CD14-positive monocyte (primary cell): Measurements from ENCODE around the gene IL1B. TPM values are rescaled to one million over a fixed set of nuclear protein-coding genes. Genes with fewer than 3 reads are reported as not detected.

ENCODE experiments used
- DNase-seq, 3 donors: peaks; one replicate each; pipeline ENCODE4 v3.0.0-alpha.2; 2011 to 2022
- H2AFZ ChIP-seq: 2 replicates; pipeline ENCODE4 v1.6.0; 2012; ENCODE audit warnings: mild to moderate bottlenecking, low read depth, low read length, inconsistent platforms; ENCODE audit not compliant: insufficient read depth, poor library complexity, severe bottlenecking
- H3K27ac ChIP-seq, 2 donors: 1 replicate in 1 of 2; 2 replicates in 1 of 2; pipeline ENCODE4 v1.5.1; 2012 to 2013; ENCODE audit warnings: low read length in 2 of 2, control low read depth in 1 of 2, inconsistent platforms in 1 of 2, low read depth in 1 of 2, mild to moderate bottlenecking in 1 of 2
- H3K27me3 ChIP-seq, 2 donors: one replicate each; pipeline versions ENCODE4 v1.6.0 to v1.6.1; 2011 to 2013; ENCODE audit warnings: low read length in 2 of 2; ENCODE audit not compliant: control insufficient read depth in 2 of 2, insufficient read depth in 2 of 2
- H3K36me3 ChIP-seq, 2 donors: replicated peaks in 1 of 2; 1 replicate in 1 of 2; 2 replicates in 1 of 2; pipeline versions ENCODE4 v1.5.1 to v1.6.1; 2012 to 2013; ENCODE audit warnings: low read length in 2 of 2, control low read depth in 1 of 2, inconsistent platforms in 1 of 2, mild to moderate bottlenecking in 1 of 2; ENCODE audit not compliant: insufficient read depth in 2 of 2, control insufficient read depth in 1 of 2
- H3K4me1 ChIP-seq, 2 donors: 1 replicate in 1 of 2; 2 replicates in 1 of 2; pipeline versions ENCODE4 v1.5.1 to v1.6.1; 2012 to 2013; ENCODE audit warnings: low read length in 2 of 2, control low read depth in 1 of 2, inconsistent platforms in 1 of 2, mild to moderate bottlenecking in 1 of 2, moderate library complexity in 1 of 2; ENCODE audit not compliant: insufficient read depth in 2 of 2, control insufficient read depth in 1 of 2
- H3K4me2 ChIP-seq: replicated peaks from 2 replicates; pipeline ENCODE3; 2012; ENCODE audit warnings: low read length, moderate library complexity, mild to moderate bottlenecking; ENCODE audit not compliant: poor library complexity, severe bottlenecking; ENCODE audit errors: extremely low read depth
- H3K4me3 ChIP-seq, 3 experiments: fragments of 200-600 bp in 1 of 3; sonication (generic) in 1 of 3; replicated peaks in 1 of 3; 1 replicate in 2 of 3; 2 replicates in 1 of 3; pipeline ENCODE4 v1.5.1; 2011 to 2013; ENCODE audit warnings: low read length in 3 of 3, mild to moderate bottlenecking in 3 of 3, control low read depth in 2 of 3, low read depth in 2 of 3, inconsistent platforms in 1 of 3, moderate library complexity in 1 of 3
- H3K79me2 ChIP-seq: 2 replicates; pipeline ENCODE4 v1.6.0; 2012; ENCODE audit warnings: mild to moderate bottlenecking, control low read depth, inconsistent platforms, low read length, moderate library complexity; ENCODE audit not compliant: insufficient read depth
- H3K9ac ChIP-seq: 2 replicates; pipeline ENCODE4 v1.6.0; 2017; ENCODE audit warnings: low read length, mild to moderate bottlenecking; ENCODE audit not compliant: insufficient read depth, poor library complexity, severe bottlenecking
- H3K9me3 ChIP-seq, 2 donors: replicated peaks in 1 of 2; 1 replicate in 1 of 2; 2 replicates in 1 of 2; pipeline versions ENCODE4 v1.5.1 to v1.6.1; 2012 to 2013; ENCODE audit warnings: low read length in 2 of 2, control low read depth in 1 of 2; ENCODE audit not compliant: control insufficient read depth in 1 of 2, insufficient read depth in 1 of 2
- H4K20me1 ChIP-seq: 2 replicates; pipeline ENCODE4 v1.6.0; 2012; ENCODE audit warnings: mild to moderate bottlenecking, low read length, control low read depth, moderate library complexity; ENCODE audit not compliant: insufficient read depth
- H3K27ac Mint-ChIP-seq, 7 donors: one replicate each; pipeline ENCODE4 v1.8.0; 2020; ENCODE audit warnings: mild to moderate bottlenecking in 7 of 7, mixed read lengths in 7 of 7, moderate library complexity in 6 of 7, inconsistent platforms in 2 of 7
- H3K27me3 Mint-ChIP-seq, 3 donors: one replicate each; pipeline ENCODE4 v1.8.0; 2021 to 2022; ENCODE audit warnings: low read depth in 3 of 3, mild to moderate bottlenecking in 3 of 3, mixed read lengths in 3 of 3, moderate library complexity in 3 of 3, inconsistent platforms in 1 of 3
- H3K36me3 Mint-ChIP-seq, 2 donors: one replicate each; pipeline ENCODE4 v1.8.0; 2020; ENCODE audit warnings: mixed read lengths in 2 of 2, inconsistent platforms in 1 of 2, mild to moderate bottlenecking in 1 of 2
- H3K4me1 Mint-ChIP-seq: one replicate; pipeline ENCODE4 v1.8.0; 2020; ENCODE audit warnings: mild to moderate bottlenecking, mixed read lengths
- H3K4me3 Mint-ChIP-seq, 2 donors: one replicate each; pipeline ENCODE4 v1.8.0; 2020; ENCODE audit warnings: mild to moderate bottlenecking in 2 of 2, mixed read lengths in 2 of 2, moderate library complexity in 1 of 2
- H3K9me3 Mint-ChIP-seq, 7 donors: one replicate each; pipeline ENCODE4 v1.8.0; 2020 to 2022; ENCODE audit warnings: mixed read lengths in 7 of 7, mild to moderate bottlenecking in 6 of 7, moderate library complexity in 6 of 7, inconsistent platforms in 2 of 7
- CTCF ChIP-seq: fragments of 200-600 bp; IDR thresholded peaks from one replicate; pipeline ENCODE4 v1.8.0; 2022; ENCODE audit warnings: antibody characterized with exemption, mild to moderate bottlenecking
- WGBS: methylation state at CpG from one replicate; pipeline ENCODE4 v1.1.5; 2013; ENCODE audit warnings: missing lambda C conversion rate; ENCODE audit not compliant: insufficient coverage; 5-methylcytosine and 5-hydroxymethylcytosine counted together
- intact Hi-C, 2 donors: fragments of 100-400 bp; cut with micrococcal nuclease; formaldehyde crosslinking; loops; one replicate each; pipeline versions ENCODE4 v1.15.0 to v1.15.1; 2023
- polyA minus RNA-seq: library from RNA; depleted of rRNA, polyadenylated mRNA; stranded (reverse); fragments of >200 nt; gene quantifications from 2 replicates; pipeline ENCODE4 v1.2.3, GENCODE V29; 2012
- polyA plus RNA-seq, 3 donors: library from polyadenylated mRNA; depleted of rRNA in 1 of 3; unstranded in 2 of 3; stranded (reverse) in 1 of 3; fragments of 300-500 nt in 2 of 3; fragments of >200 nt in 1 of 3; fragmentation: Illumina TruSeq in 2 of 3; gene quantifications; 1 replicate in 2 of 3; 2 replicates in 1 of 3; pipeline ENCODE4 v1.2.3, GENCODE V29; 2012 to 2021
- total RNA-seq, 12 experiments: library from RNA in 1 of 12; stranded (reverse) in 1 of 12; fragments of 120-200 nt in 1 of 12; gene quantifications; one replicate each; pipeline ENCODE4 v1.2.4 and lab custom pipeline; 2013 to 2026; ENCODE audit warnings: mixed read lengths in 6 of 12, inconsistent platforms in 1 of 12

Gene IL1B
- 151 TPM for total RNA-seq (2013)
- polyA plus RNA-seq (1,000 to 10,000 TPM in 1 of 3 donors, 100 to 1,000 TPM in 1, 10 to 100 TPM in 1; 65.1 to 1,419 (median 114) TPM), polyA minus RNA-seq (591 and 742 TPM in 2 replicates), total RNA-seq (lab: John Stamatoyannopoulos, UW) (352 to 42,461 (median 1,566) reads per million in 11 experiments)

GRCh38 chr2:112836695-112837117 lies at the start of gene IL1B:
IL1B (minus strand) TSS chr2:112836779; CDS start chr2:112836229, 550 bp downstream.
- peaks cover 0 to 9% (median 6%) of the 10 kb centered on the region in 3 donors for H3K27me3 Mint-ChIP-seq

GRCh38 chr2:112886291-112886690 lies 49.7 kb upstream of the IL1B start:
- Histone ChIP-seq H2AFZ (no peak overlapping the region), H3K4me1 (peaks cover 32 to 44% of the 10 kb centered on the region in 2 donors), H3K27ac (no peak overlapping the region), H4K20me1 (no peaks in the 10 kb centered on the region), H3K9ac (no peak overlapping the region), H3K4me3 (no peak overlapping the region), H3K4me2 (no peak overlapping the region), H3K36me3 (no peaks in the 10 kb centered on the region), H3K79me2 (no peaks in the 10 kb centered on the region), H3K9me3 (no peaks in the 10 kb centered on the region), H3K27me3 (no peaks in the 10 kb centered on the region)
- Mint-ChIP-seq H3K4me3 (no peak overlapping the region), H3K36me3 (no peaks in the 10 kb centered on the region), H3K27me3 (peaks cover 0 to 3% (median 0%) of the 10 kb centered on the region in 3 donors), H3K27ac (peak overlapping the region in 1 of 7 donors; percentile 68), H3K9me3 (peaks cover 0 to 2% (median 0%) of the 10 kb centered on the region in 7 donors), H3K4me1 (peaks cover 36% of the 10 kb centered on the region)
- no peak for DNase-seq
- no CpG with 5 or more reads among the region's 2 CpGs for WGBS
- TF ChIP-seq CTCF, result no peak
- intact Hi-C loops, result loop anchor here (5.0 to 10.0 kb wide), 4 partner anchors 51 to 139 kb away; no protein-coding TSS in a partner anchor

More at GRCh38 chr2:112836695-112837117, at the start of gene IL1B:
- Histone ChIP-seq H3K4me3 (peak within 1 kb of the TSS; percentile 40 to 100 (median 91)), H2AFZ (no peak within 1 kb of the TSS), H4K20me1 (peaks cover 49% of the 10 kb centered on the region), H3K79me2 (peaks cover 21% of the 10 kb centered on the region), H3K4me1 (peaks cover 96% of the 10 kb centered on the region in 2 donors), H3K27ac (peak within 1 kb of the TSS; percentile 83 to 94), H3K9me3 (no peaks in the 10 kb centered on the region), H3K4me2 (peak within 1 kb of the TSS; percentile 90), H3K36me3 (peaks cover 17 to 36% of the 10 kb centered on the region in 2 donors), H3K9ac (peak within 1 kb of the TSS; percentile 69), H3K27me3 (no peaks in the 10 kb centered on the region)
- Mint-ChIP-seq H3K27ac (peak within 1 kb of the TSS; percentile 96 to 100 (median 99)), H3K4me3 (peak within 1 kb of the TSS; percentile 94 to 98), H3K36me3 (peaks cover 37 to 43% of the 10 kb centered on the region in 2 donors), H3K9me3 (peaks cover 0 to 8% (median 0%) of the 10 kb centered on the region in 7 donors), H3K4me1 (peaks cover 96% of the 10 kb centered on the region)
- intact Hi-C loops, result loop anchor here in 1 of 2 donors (5.0 kb wide), 2 partner anchors 39 to 46 kb away; no protein-coding TSS in a partner anchor
- TF ChIP-seq CTCF, result no peak
- whole genome bisulfite sequencing, result 0% methylated on average over 2 of the region's 4 CpGs
- DNase-seq, result peak; percentile 92 to 96 (median 93)
